Measurements from ENCODE around the gene SEPTIN1. TPM values are rescaled to one million over a fixed set of nuclear protein-coding genes. Genes with fewer than 3 reads are reported as not detected.
"Not testable (repeated sequence)": the region's sequence is repeated elsewhere in the genome, so short reads cannot be mapped to it uniquely, and the experiment has no call there.

SEPTIN1 gene
- total RNA-seq, 1 experiment from 2014 or later: 0.80 TPM

DNA sequence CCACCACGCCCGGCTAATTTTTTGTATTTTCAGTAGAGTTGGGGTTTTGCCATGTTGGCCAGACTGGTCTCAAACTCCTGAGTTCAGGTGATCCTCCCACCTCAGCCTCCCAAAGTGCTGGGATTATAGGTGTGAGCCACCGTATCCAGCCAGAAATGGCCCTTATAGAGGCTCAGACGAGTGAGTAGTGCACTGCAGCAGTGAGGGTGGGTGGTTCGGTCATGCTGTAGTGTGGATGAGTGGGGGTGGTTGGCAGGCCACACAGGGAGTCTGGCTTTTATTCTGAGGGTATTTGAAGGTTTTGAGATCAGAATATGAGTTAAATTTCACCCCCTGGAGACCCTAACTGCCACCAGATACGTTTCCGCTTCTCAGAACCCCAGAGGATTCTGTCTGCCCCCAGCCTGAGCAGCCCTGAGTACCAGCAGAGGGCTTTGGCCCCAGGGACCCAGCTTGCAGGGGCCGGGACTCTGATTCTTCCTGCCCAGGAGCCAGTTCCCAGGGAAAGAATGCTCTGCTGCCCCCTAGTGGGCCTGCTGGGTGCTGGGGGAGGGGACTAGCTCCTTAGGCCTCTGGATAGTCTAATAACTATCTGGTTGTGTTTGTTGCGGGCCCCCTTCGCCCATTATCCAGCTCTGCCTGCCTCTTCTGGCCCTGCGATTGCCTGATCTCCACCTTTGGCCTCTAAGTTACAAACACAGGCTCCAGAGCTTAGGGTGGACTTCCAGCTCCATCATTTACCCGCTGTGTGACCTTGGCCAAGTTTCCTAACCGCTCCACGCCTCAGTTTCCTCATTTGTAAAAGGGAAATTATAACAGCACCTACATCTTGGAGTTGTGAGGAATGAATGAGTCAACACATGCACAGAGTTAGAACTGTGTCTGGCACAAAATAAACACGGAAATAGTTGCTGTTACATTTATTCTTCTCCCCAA, 27.0 kb upstream of the SEPTIN1 start:
- Histone ChIP-seq H3K27me3 (ENCODE audit: control insufficient read depth, insufficient read depth, low read length) (no peaks in the 10 kb centered on the region; the same call in 1 of the 2 replicates), H3K4me3 (ENCODE audit: insufficient read depth, low read depth, low read length) (no peak overlapping the region), H3K36me3 (replicated peaks; ENCODE audit: control insufficient read depth, insufficient read depth, low read length) (peaks cover 15% of the 10 kb centered on the region)
- DNase-seq: peak; percentile 94

DNA sequence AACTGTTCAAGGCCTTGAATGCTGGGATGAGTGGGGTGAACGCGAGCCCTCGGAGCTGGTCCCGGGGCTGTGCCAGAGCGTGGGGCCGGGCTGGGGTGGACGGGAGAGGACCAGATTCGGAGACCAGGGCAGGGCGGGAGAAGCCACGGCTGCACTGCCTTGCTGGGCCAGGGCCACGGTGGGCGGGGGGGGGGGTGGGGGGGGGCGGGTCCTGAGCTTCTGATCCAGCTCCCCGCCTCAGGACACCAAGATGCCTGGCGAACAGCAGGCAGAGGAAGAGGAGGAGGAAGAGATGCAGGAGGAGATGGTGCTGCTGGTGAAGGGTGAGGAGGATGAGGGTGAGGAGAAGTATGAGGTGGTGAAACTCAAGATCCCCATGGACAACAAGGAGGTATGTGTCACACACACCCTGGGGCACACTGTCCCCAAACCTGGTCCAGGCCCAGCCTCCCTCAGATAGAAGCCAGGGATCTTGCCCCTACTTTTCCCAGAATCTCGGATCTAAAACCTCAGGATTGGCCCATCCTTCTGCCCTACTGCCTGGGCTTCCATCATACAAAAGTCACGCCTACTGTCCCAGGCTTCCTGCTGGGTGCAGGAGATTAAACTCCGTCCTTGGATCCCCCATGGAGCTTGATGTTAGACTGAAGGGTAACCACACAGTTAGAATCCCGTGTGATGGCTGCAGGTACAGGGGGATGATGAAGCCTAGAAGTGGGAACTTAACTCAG, 25.6 kb upstream of the SEPTIN1 start:
- H3K27me3 ChIP-seq (ENCODE audit: control insufficient read depth, insufficient read depth, low read length): no peaks in the 10 kb centered on the region; the same call in 1 of the 2 replicates
- peak; percentile 87 for DNase-seq
- peak overlapping the region; percentile 82 for H3K4me3 ChIP-seq (ENCODE audit: insufficient read depth, low read depth, low read length)
- peaks cover 12% of the 10 kb centered on the region for H3K36me3 ChIP-seq (replicated peaks; ENCODE audit: control insufficient read depth, insufficient read depth, low read length)

DNA sequence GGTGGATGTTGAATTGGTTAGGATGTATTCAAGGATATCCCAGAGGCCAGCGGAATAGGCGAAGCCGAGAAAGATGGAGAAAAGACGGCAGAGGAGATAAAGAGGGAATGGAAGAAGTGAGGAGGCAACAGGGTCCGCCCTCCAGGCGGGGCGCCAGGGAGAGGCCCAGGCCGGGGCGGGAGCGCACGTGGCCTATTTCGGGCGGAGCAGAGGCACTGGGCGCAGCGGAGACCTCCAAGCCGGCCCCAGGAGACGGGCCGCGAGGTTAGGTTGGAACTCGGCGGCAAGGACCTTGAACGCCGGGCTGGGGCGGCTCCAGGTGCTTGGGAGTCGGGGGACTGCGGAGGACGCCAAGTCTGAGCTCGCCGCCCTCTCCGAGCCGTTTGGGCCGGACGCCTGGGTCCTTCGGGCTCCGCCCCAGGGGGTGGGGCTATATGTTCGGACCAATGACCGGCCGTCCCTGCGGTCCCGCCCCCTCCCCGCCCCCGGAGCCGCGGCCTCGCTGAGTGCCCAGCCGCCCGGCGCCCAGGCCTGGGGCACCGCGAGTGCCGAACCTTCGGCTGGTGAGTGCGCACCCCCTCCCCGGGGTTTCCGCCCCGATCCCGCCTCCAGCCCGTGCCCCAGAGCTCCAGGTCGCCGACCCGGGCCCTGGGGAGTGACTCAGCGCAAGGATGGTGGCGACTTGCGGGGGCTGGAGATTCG, 24.9 kb upstream of the SEPTIN1 start, which contains the start of gene ZNF771:
TSS of gene ZNF771 (plus strand) at position 505 of the 702 bp plus-strand sequence. CDS start 448 bp downstream, outside the sequence.
- DNase-seq: peak; percentile 98
- no peaks in the 10 kb centered on the region; the same call in 1 of the 2 replicates for H3K27me3 ChIP-seq (ENCODE audit: control insufficient read depth, insufficient read depth, low read length)
- H3K36me3 ChIP-seq (replicated peaks; ENCODE audit: control insufficient read depth, insufficient read depth, low read length): peaks cover 11% of the 10 kb centered on the region
- H3K4me3 ChIP-seq (ENCODE audit: insufficient read depth, low read depth, low read length): peak within 1 kb of the TSS; percentile 82

DNA sequence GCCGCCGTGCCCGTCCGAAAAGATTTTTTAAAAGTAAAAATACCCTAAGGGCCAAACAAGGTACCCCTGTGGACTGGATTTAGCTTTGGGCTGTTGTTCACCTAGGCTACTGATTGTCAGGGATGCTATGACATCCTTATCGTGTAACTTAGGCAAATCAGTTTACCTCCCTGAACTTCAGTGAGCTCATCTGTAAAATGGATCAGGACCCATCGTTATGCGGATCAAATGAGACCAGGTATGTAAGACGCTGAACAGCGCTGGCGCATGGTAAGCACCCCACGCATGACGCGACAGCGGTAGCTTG, 24.4 kb upstream of the SEPTIN1 start:
- no peak for DNase-seq
- Histone ChIP-seq H3K4me3 (ENCODE audit: insufficient read depth, low read depth, low read length) (peak overlapping the region; percentile 82), H3K27me3 (ENCODE audit: control insufficient read depth, insufficient read depth, low read length) (no peaks in the 10 kb centered on the region; the same call in 1 of the 2 replicates), H3K36me3 (replicated peaks; ENCODE audit: control insufficient read depth, insufficient read depth, low read length) (peaks cover 8% of the 10 kb centered on the region)

DNA sequence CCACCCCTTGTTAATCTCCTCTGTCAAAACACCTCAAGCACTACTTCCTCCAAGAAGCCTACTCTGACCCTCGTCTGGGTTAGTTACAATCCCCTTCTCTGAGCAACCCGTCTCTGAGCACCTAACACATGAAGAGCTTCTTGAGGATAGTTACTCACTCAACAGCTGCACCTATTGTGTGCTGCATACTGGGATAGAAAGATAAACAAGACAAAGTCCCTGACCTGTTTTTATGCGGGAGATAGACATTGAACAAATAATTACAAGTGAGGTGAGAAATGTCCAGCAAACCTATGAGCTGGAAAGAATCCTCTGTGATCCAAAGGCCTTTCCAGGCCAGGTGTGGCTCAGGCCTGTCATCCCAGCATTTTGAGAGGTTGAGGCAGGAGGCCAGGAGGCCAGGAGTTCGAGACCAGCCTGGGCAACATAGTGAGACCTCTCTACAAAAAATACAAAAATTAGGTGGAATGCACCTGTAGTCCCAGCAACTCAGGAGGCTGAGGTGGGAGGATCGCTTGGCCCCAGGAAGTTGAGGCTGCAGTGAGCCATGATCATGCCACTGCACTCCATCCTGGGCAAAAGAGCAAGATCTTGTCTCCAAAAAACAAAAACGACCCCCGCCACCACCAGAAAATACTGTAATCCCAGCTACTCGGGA, 19.5 kb upstream of the SEPTIN1 start:
- Histone ChIP-seq H3K36me3 (replicated peaks; ENCODE audit: control insufficient read depth, insufficient read depth, low read length) (peaks cover 8% of the 10 kb centered on the region), H3K4me3 (ENCODE audit: insufficient read depth, low read depth, low read length) (no peak overlapping the region), H3K27me3 (ENCODE audit: control insufficient read depth, insufficient read depth, low read length) (no peaks in the 10 kb centered on the region; the same call in 1 of the 2 replicates)
- no peak for DNase-seq

DNA sequence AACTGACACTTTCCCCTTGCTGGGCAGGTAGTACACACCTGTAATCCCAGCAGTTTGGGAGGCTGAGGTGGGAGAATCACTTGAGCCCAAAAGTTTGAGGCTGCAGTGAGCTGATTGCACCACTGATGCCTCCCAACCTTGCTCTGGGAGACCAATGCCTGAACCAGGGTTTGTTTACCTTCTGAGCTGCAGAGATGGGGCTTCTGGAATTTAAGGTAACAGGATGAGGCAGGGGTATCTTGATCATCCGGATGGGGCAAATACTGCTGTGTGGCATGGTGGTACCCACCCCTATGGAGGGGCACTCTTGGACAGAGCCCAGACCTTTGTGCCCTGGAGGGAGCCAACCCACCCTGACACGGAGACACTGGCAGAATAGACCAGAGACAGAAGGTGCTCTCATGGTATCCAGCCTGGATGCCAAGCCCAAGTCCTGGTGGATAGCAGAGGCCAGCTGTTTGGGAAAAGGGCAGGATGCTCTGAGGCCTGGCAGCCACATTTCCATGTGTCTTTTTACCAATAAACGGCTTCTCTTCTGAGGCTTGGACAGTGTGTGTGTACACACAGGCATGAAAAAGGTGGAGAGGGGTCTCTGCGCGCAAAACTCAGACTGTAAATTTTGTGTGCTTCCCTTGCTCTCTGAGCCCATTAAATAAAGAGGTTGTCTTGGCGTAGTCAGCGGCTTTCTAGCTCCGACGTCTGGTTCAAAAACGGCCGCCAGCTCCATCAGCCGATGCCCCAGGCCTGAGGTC, 17.2 kb upstream of the SEPTIN1 start:
- peak overlapping the region; percentile 59 for H3K4me3 ChIP-seq (ENCODE audit: insufficient read depth, low read depth, low read length)

DNA sequence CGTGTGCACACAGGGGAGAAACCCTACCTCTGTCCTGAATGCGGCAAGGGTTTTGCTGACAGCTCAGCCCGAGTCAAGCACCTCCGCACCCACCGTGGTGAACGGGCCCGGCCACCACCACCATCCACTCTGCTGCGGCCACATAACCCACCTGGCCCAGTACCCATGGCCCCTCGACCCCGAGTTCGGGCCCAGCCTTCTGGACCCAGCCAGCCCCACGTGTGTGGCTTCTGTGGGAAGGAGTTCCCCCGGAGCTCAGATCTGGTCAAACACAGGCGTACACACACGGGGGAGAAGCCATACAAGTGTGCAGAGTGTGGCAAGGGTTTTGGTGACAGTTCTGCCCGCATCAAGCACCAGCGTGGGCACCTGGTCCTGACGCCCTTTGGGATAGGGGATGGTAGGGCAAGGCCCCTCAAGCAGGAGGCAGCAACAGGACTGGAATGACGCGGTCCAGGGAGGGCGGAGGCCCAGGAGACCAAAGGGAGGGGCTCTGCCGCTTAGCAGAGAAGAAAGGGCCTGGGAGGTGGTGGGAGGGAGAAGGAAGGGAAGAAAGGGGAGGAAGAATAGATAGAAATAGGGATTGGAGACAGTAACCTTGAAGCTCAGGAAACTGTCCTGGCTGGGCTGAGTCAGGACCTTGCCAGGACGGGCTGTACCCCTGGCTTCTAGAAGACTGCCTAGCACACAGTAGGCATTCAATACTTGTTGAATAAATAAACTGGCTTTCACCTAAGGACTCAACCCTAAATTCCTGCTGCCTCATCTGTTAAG, 16.5 kb upstream of the SEPTIN1 start:
- peak; percentile 67 for DNase-seq
- Histone ChIP-seq H3K36me3 (replicated peaks; ENCODE audit: control insufficient read depth, insufficient read depth, low read length) (peaks cover 8% of the 10 kb centered on the region), H3K27me3 (ENCODE audit: control insufficient read depth, insufficient read depth, low read length) (no peaks in the 10 kb centered on the region), H3K4me3 (ENCODE audit: insufficient read depth, low read depth, low read length) (no peak overlapping the region)

More for the DNA sequence above, 17.2 kb upstream of the SEPTIN1 start:
- H3K27me3 ChIP-seq (ENCODE audit: control insufficient read depth, insufficient read depth, low read length): no peaks in the 10 kb centered on the region
- peak; percentile 46 for DNase-seq
- H3K36me3 ChIP-seq (replicated peaks; ENCODE audit: control insufficient read depth, insufficient read depth, low read length): peaks cover 8% of the 10 kb centered on the region

DNA sequence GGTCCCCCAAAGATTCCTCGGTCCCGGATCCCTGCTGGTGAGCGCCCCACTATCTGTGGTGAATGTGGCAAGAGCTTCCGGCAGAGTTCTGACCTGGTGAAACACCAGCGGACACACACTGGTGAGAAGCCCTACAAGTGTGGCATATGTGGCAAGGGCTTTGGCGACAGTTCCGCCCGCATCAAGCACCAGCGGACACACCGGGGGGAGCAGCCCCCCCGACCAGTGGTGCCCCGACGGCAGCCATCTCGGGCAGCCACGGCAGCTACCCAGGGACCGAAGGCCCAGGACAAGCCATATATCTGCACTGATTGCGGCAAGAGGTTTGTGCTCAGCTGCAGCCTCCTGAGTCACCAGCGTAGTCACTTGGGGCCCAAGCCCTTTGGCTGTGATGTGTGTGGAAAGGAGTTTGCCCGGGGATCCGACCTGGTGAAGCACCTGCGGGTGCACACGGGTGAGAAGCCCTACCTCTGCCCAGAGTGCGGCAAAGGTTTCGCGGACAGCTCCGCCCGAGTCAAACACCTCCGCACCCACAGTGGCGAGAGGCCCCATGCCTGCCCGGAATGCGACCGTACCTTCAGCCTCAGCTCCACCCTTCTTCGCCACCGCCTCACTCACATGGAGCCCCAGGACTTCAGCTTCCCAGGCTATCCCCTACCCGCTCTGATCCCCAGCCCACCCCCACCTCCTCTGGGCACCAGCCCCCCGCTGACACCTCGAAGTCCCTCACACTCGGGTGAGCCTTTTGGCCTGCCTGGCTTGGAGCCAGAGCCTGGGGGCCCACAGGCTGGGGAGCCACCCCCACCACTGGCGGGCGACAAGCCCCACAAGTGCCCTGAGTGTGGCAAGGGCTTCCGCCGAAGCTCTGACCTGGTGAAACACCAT, 15.7 kb upstream of the SEPTIN1 start:
- no peak overlapping the region for H3K4me3 ChIP-seq (ENCODE audit: insufficient read depth, low read depth, low read length)
- no peaks in the 10 kb centered on the region for H3K27me3 ChIP-seq (ENCODE audit: control insufficient read depth, insufficient read depth, low read length)
- no peak for DNase-seq
- peaks cover 8% of the 10 kb centered on the region for H3K36me3 ChIP-seq (replicated peaks; ENCODE audit: control insufficient read depth, insufficient read depth, low read length)

DNA sequence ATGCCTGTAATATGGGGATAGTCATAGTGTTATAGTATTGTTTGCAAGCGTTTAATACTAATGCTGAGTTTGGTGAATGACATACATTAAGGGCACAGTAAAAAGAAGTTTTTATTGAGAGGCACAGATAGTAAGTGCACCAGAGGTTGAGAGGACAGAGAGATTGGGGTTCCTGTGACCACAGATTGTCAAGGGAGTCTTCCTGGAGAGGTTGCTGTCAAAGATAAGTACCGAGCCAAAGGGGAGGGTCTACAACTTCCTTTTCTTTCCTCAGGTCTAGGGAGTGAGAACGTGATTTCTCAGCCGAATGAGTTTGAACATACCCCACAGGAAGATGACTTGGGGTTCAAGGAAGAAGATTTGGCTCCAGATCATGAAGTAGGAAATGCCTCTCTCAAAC, 14.7 kb upstream of the SEPTIN1 start:
- no peaks in the 10 kb centered on the region for H3K27me3 ChIP-seq (ENCODE audit: control insufficient read depth, insufficient read depth, low read length)
- DNase-seq: no peak
- H3K36me3 ChIP-seq (replicated peaks; ENCODE audit: control insufficient read depth, insufficient read depth, low read length): peaks cover 8% of the 10 kb centered on the region
- H3K4me3 ChIP-seq (ENCODE audit: insufficient read depth, low read depth, low read length): no peak overlapping the region

DNA sequence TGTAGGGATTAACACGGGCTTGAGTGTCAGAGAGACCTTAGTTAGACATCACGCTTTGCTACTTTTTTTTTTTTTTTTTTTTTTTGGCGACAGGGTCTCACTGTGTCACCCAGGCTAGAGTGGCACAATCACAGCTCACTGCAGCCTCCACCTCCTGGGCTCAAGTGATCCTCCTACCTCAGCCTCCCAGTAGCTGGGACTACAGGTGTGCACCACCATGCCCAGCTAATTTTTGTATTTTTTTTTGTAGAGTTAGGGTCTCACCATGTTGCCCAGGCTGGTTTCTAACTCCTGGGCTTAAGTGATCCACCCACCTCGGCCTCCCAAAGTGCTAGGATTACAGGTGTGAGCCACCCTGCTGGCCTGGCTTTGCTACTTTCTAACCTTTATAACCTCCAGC, 14.3 kb upstream of the SEPTIN1 start:
- H3K36me3 ChIP-seq (replicated peaks; ENCODE audit: control insufficient read depth, insufficient read depth, low read length); H3K27me3 ChIP-seq (ENCODE audit: control insufficient read depth, insufficient read depth, low read length); DNase-seq; H3K4me3 ChIP-seq (ENCODE audit: insufficient read depth, low read depth, low read length): not testable (repeated sequence)

DNA sequence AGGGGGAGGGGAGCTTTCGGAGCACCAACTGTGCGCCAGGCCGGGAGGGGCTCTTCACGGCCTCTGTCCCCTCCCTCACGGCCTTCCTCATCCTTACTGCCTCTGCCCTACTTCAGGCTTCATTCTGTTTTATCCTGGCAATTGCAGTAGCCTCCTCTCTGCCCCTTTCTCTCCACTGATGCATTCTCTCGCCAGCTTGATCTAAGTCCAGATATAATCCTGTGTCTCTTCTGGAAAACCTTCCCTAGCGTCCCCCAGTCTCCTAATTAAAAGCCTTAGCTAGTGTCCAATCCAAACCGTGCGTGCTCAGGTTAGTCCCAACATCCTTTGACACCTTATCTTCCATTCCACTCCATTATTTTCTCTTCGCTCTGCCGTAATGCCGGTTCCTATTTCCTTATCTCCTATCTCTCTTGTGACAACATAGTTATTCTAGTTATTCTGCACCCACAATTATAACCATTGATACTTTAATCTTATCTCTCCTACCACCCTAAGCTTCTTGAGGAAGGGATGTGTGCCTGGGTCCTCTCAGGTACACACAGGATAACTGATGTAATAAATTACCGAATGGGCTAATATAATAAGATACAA, 13.7 kb upstream of the SEPTIN1 start:
- DNase-seq: no peak
- peak overlapping the region; percentile 93 for H3K4me3 ChIP-seq (ENCODE audit: insufficient read depth, low read depth, low read length)

More for the DNA sequence above, 13.7 kb upstream of the SEPTIN1 start:
- H3K36me3 ChIP-seq (replicated peaks; ENCODE audit: control insufficient read depth, insufficient read depth, low read length): peaks cover 8% of the 10 kb centered on the region
- H3K27me3 ChIP-seq (ENCODE audit: control insufficient read depth, insufficient read depth, low read length): no peaks in the 10 kb centered on the region

All from H7 (cell line).